ENCODE data around the gene CAMK1.

DNA sequence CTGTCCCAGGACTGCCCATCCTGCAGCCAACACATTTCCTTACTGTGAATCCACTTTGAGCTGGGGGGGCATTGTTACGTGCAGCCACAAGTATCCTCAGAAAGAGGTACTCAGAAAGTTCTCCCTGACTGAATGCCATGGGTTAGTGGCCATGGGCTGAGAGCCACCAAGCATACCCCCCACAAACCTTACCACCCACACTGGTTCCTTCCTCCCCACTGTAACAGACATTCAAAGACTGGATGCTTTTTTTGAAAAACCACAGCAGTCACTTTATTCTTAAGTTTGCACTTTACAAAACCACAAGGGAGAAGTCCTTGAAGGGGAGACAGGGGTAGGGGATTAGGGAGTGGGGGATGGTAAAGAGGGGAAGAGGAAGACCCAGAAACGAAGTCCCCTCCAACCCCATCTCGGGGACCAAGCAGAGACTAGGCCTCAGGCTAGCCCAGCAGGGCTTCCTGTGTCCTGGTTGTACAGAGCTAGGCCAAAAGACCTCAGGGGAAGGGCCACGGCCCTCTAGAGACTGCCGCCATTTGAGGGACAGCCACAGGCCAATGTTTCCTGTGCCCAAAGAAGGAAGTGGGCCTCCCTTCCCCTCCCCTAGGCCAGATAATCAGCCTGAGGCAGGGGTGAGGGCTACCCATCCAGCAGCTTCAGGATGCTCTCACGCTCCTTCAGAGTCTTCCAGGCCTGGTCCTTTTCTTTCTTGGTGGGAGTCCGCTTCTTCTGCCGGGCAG lies 10.1 kb upstream of the CAMK1 start:
- TF ChIP-seq POLR2AphosphoS5 (IDR thresholded peaks at IDR 0.05; ENCODE audit: low read depth, low read length): no peak
- no peak for TF ChIP-seq TAF1 (IDR thresholded peaks at IDR 0.05; ENCODE audit: borderline replicate concordance, low read depth, low read length)

Data from GM12892 (cell line).